Measurements from ENCODE around the gene SPSB4.
A peak's percentile ranks its signal among the peaks of the same experiment; 100 is the strongest.

Gene SPSB4

GRCh38 chr3:141076797-141077571 lies 25.8 kb downstream of the SPSB4 start:
- no peaks in the 10 kb centered on the region for H3K36me3 ChIP-seq (ENCODE audit: control insufficient read depth, insufficient read depth, low read length)
- H3K9me3 ChIP-seq (ENCODE audit: control insufficient read depth, low read length): no peaks in the 10 kb centered on the region
- H3K4me1 ChIP-seq (ENCODE audit: control insufficient read depth, insufficient read depth, low read length, poor library complexity, severe bottlenecking): peaks cover 74% of the 10 kb centered on the region
- 32 to 42% methylated on average over 22 to 23 of the region's 23 CpGs for WGBS, 2 experiments (ENCODE audit: insufficient coverage in 2 of 2)
- peak overlapping the region; percentile 14 for H3K4me3 ChIP-seq (ENCODE audit: extremely low read depth, insufficient read depth, low read length, poor library complexity, severe bottlenecking)
- H3K27ac ChIP-seq (ENCODE audit: low read depth, low read length, severe bottlenecking): peak overlapping the region; percentile 89

GRCh38 chr3:141077631-141078030 lies 26.5 kb downstream of the SPSB4 start:
- Histone ChIP-seq H3K4me3 (ENCODE audit: extremely low read depth, insufficient read depth, low read length, poor library complexity, severe bottlenecking) (no peak overlapping the region), H3K4me1 (ENCODE audit: control insufficient read depth, insufficient read depth, low read length, poor library complexity, severe bottlenecking) (peaks cover 80% of the 10 kb centered on the region), H3K36me3 (ENCODE audit: control insufficient read depth, insufficient read depth, low read length) (no peaks in the 10 kb centered on the region), H3K27ac (ENCODE audit: low read depth, low read length, severe bottlenecking) (peak overlapping the region; percentile 89), H3K9me3 (ENCODE audit: control insufficient read depth, low read length) (no peaks in the 10 kb centered on the region)
- WGBS, 2 experiments (ENCODE audit: insufficient coverage in 2 of 2): 86 to 91% methylated on average over 3 to 6 of the region's 6 CpGs

- H3K36me3 ChIP-seq (ENCODE audit: control insufficient read depth, insufficient read depth, low read length): no peaks in the 10 kb centered on the region
- H3K4me1 ChIP-seq (ENCODE audit: control insufficient read depth, insufficient read depth, low read length, poor library complexity, severe bottlenecking): peaks cover 86% of the 10 kb centered on the region
- H3K9me3 ChIP-seq (ENCODE audit: control insufficient read depth, low read length): no peaks in the 10 kb centered on the region
- no peak overlapping the region for H3K4me3 ChIP-seq (ENCODE audit: extremely low read depth, insufficient read depth, low read length, poor library complexity, severe bottlenecking)
- H3K27ac ChIP-seq (ENCODE audit: low read depth, low read length, severe bottlenecking): peak overlapping the region; percentile 89
- WGBS, 2 experiments (ENCODE audit: insufficient coverage in 2 of 2): 66 to 81% methylated on average over 2 to 3 of the region's 3 CpGs
Measured at GRCh38 chr3:141078200-141078599, 27.1 kb downstream of the SPSB4 start.

GRCh38 chr3:141080431-141080830 lies 29.3 kb downstream of the SPSB4 start:
- H3K27ac ChIP-seq (ENCODE audit: low read depth, low read length, severe bottlenecking): peak overlapping the region; percentile 93
- no peaks in the 10 kb centered on the region for H3K9me3 ChIP-seq (ENCODE audit: control insufficient read depth, low read length)
- peaks cover 90% of the 10 kb centered on the region for H3K4me1 ChIP-seq (ENCODE audit: control insufficient read depth, insufficient read depth, low read length, poor library complexity, severe bottlenecking)
- WGBS, 2 experiments (ENCODE audit: insufficient coverage in 2 of 2): 92 to 100% methylated on average over 2 of the region's 3 CpGs
- no peaks in the 10 kb centered on the region for H3K36me3 ChIP-seq (ENCODE audit: control insufficient read depth, insufficient read depth, low read length)
- no peak overlapping the region for H3K4me3 ChIP-seq (ENCODE audit: extremely low read depth, insufficient read depth, low read length, poor library complexity, severe bottlenecking)

GRCh38 chr3:141081141-141081795 lies 30.1 kb downstream of the SPSB4 start:
- H3K36me3 ChIP-seq (ENCODE audit: control insufficient read depth, insufficient read depth, low read length): no peaks in the 10 kb centered on the region
- no peaks in the 10 kb centered on the region for H3K9me3 ChIP-seq (ENCODE audit: control insufficient read depth, low read length)
- 39 to 64% methylated on average over 8 to 9 of the region's 10 CpGs for whole genome bisulfite sequencing, 2 experiments (ENCODE audit: insufficient coverage in 2 of 2)
- H3K4me1 ChIP-seq (ENCODE audit: control insufficient read depth, insufficient read depth, low read length, poor library complexity, severe bottlenecking): peaks cover 86% of the 10 kb centered on the region
- no peak overlapping the region for H3K4me3 ChIP-seq (ENCODE audit: extremely low read depth, insufficient read depth, low read length, poor library complexity, severe bottlenecking)
- peak overlapping the region; percentile 93 for H3K27ac ChIP-seq (ENCODE audit: low read depth, low read length, severe bottlenecking)

- H3K9me3 ChIP-seq (ENCODE audit: control insufficient read depth, low read length): no peaks in the 10 kb centered on the region
- peak overlapping the region; percentile 93 for H3K27ac ChIP-seq (ENCODE audit: low read depth, low read length, severe bottlenecking)
- H3K4me3 ChIP-seq (ENCODE audit: extremely low read depth, insufficient read depth, low read length, poor library complexity, severe bottlenecking): no peak overlapping the region
- WGBS, 2 experiments (ENCODE audit: insufficient coverage in 2 of 2): 69 to 80% methylated on average over 4 of the region's 5 CpGs
- peaks cover 84% of the 10 kb centered on the region for H3K4me1 ChIP-seq (ENCODE audit: control insufficient read depth, insufficient read depth, low read length, poor library complexity, severe bottlenecking)
- no peaks in the 10 kb centered on the region for H3K36me3 ChIP-seq (ENCODE audit: control insufficient read depth, insufficient read depth, low read length)
Measured at GRCh38 chr3:141082064-141082463, 30.9 kb downstream of the SPSB4 start.

- Histone ChIP-seq H3K36me3 (ENCODE audit: control insufficient read depth, insufficient read depth, low read length) (no peaks in the 10 kb centered on the region), H3K4me1 (ENCODE audit: control insufficient read depth, insufficient read depth, low read length, poor library complexity, severe bottlenecking) (peaks cover 81% of the 10 kb centered on the region), H3K27ac (ENCODE audit: low read depth, low read length, severe bottlenecking) (peak overlapping the region; percentile 86), H3K9me3 (ENCODE audit: control insufficient read depth, low read length) (no peaks in the 10 kb centered on the region), H3K4me3 (ENCODE audit: extremely low read depth, insufficient read depth, low read length, poor library complexity, severe bottlenecking) (no peak overlapping the region)
- 92 to 94% methylated on average over 6 of the region's 6 CpGs for WGBS, 2 experiments (ENCODE audit: insufficient coverage in 2 of 2)
Measured at GRCh38 chr3:141083226-141083625, 32.1 kb downstream of the SPSB4 start.

GRCh38 chr3:141083836-141084649 lies 32.9 kb downstream of the SPSB4 start:
- 56 to 66% methylated on average over 10 of the region's 13 CpGs for WGBS, 2 experiments (ENCODE audit: insufficient coverage in 2 of 2)
- peak overlapping the region; percentile 86 for H3K27ac ChIP-seq (ENCODE audit: low read depth, low read length, severe bottlenecking)
- H3K4me1 ChIP-seq (ENCODE audit: control insufficient read depth, insufficient read depth, low read length, poor library complexity, severe bottlenecking): peaks cover 75% of the 10 kb centered on the region

GRCh38 chr3:141085343-141086070 lies 34.4 kb downstream of the SPSB4 start:
- peaks cover 72% of the 10 kb centered on the region for H3K4me1 ChIP-seq (ENCODE audit: control insufficient read depth, insufficient read depth, low read length, poor library complexity, severe bottlenecking)
- no peaks in the 10 kb centered on the region for H3K9me3 ChIP-seq (ENCODE audit: control insufficient read depth, low read length)
- no peak overlapping the region for H3K4me3 ChIP-seq (ENCODE audit: extremely low read depth, insufficient read depth, low read length, poor library complexity, severe bottlenecking)
- H3K27ac ChIP-seq (ENCODE audit: low read depth, low read length, severe bottlenecking): no peak overlapping the region
- 76 to 92% methylated on average over 2 to 3 of the region's 3 CpGs for WGBS, 2 experiments (ENCODE audit: insufficient coverage in 2 of 2)
- H3K36me3 ChIP-seq (ENCODE audit: control insufficient read depth, insufficient read depth, low read length): no peaks in the 10 kb centered on the region

More at GRCh38 chr3:141083836-141084649, 32.9 kb downstream of the SPSB4 start:
- no peaks in the 10 kb centered on the region for H3K36me3 ChIP-seq (ENCODE audit: control insufficient read depth, insufficient read depth, low read length)
- H3K9me3 ChIP-seq (ENCODE audit: control insufficient read depth, low read length): no peaks in the 10 kb centered on the region
- no peak overlapping the region for H3K4me3 ChIP-seq (ENCODE audit: extremely low read depth, insufficient read depth, low read length, poor library complexity, severe bottlenecking)

- Histone ChIP-seq H3K27ac (ENCODE audit: low read depth, low read length, severe bottlenecking) (no peak overlapping the region), H3K9me3 (ENCODE audit: control insufficient read depth, low read length) (no peaks in the 10 kb centered on the region), H3K36me3 (ENCODE audit: control insufficient read depth, insufficient read depth, low read length) (no peaks in the 10 kb centered on the region), H3K4me3 (ENCODE audit: extremely low read depth, insufficient read depth, low read length, poor library complexity, severe bottlenecking) (no peak overlapping the region), H3K4me1 (ENCODE audit: control insufficient read depth, insufficient read depth, low read length, poor library complexity, severe bottlenecking) (peaks cover 66% of the 10 kb centered on the region)
- 71% methylated on average over 1 of the region's 1 CpG; no CpG with 5 or more reads in 1 of the 2 experiments for WGBS, 2 experiments (ENCODE audit: insufficient coverage in 2 of 2)
Measured at GRCh38 chr3:141086188-141086587, 35.0 kb downstream of the SPSB4 start.
